ENCODE data around the gene NCOA3. TPM values are rescaled to one million over a fixed set of nuclear protein-coding genes. Genes with fewer than 3 reads are reported as not detected.

The NCOA3 gene
- polyA plus RNA-seq (2013, experiment 1 of 2), result 6.1 TPM
- polyA plus RNA-seq (2013, experiment 2 of 2), result 6.3 TPM

DNA sequence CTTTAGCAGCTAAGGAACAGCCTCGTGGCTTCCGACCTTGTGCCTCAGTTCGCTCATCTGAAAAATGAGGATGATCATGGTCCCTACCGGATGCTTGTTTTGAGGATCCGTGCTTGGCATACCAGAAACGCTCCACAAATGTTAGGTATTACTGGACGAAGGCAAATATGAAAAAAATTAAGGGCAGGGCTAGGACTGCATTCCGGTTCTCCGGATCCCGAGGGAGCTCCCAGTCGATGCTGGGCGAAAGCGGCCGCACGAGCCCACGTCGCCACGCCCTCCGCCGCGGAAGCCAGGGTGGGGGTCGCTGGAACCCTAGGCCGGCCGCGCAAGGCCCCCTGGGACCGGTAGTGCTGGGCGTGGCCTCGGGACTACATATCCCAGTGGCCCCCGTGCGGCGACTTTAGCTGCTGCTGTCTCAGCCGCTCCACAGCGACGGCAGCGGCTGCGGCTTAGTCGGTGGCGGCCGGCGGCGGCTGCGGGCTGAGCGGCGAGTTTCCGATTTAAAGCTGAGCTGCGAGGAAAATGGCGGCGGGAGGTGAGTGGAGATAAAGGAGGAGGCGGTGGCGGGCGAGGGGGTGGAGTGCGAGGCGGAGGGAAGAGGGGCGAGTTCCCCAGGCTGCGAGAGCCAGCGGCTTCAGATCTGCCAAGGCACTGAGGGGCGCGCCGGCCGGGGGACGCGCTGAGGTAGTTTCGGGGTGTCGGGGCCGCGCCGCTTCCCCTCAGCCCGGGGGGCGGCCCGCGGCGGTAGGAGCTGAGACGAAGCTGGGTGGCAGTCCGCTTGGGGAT, at the start of gene NCOA3:
NCOA3 (plus strand) TSS at position 406 of the 789 bp plus-strand sequence. CDS start 120,361 bp downstream, outside the sequence.
- Histone ChIP-seq H3K4me3 (ENCODE audit: low read length) (peak within 1 kb of the TSS; percentile 88), H3K23ac (ENCODE audit: low read length) (no peak within 1 kb of the TSS), H2BK15ac (replicated peaks; ENCODE audit: low read depth) (peak within 1 kb of the TSS; percentile 46), H3K9ac (ENCODE audit: low read length) (peak within 1 kb of the TSS; percentile 85), H3K4ac (ENCODE audit: low read depth, low read length) (no peak within 1 kb of the TSS), H4K5ac (ENCODE audit: low read length) (no peak within 1 kb of the TSS), H3K36me3 (ENCODE audit: control insufficient read depth, insufficient read depth, low read length) (no peaks in the 10 kb centered on the region), H3K4me2 (ENCODE audit: low read length) (peak within 1 kb of the TSS; percentile 74), H3K4me1 (ENCODE audit: control insufficient read depth, low read depth, low read length) (no peaks in the 10 kb centered on the region), H2BK5ac (ENCODE audit: low read length) (no peak within 1 kb of the TSS), H3K27me3 (ENCODE audit: insufficient read depth, low read length, poor library complexity) (no peaks in the 10 kb centered on the region), H4K8ac (ENCODE audit: low read depth, low read length) (no peak within 1 kb of the TSS), H3K79me1 (ENCODE audit: low read length) (no peaks in the 10 kb centered on the region), H3K27ac (ENCODE audit: low read depth, low read length) (peak within 1 kb of the TSS; percentile 24), H3K56ac (ENCODE audit: low read length) (peak within 1 kb of the TSS; percentile 95), H2BK120ac (ENCODE audit: low read depth, low read length) (no peak within 1 kb of the TSS), H3K18ac (ENCODE audit: low read length) (peak within 1 kb of the TSS; percentile 30), H2AK5ac (ENCODE audit: low read length) (no peak within 1 kb of the TSS), H3K79me2 (ENCODE audit: control insufficient read depth, insufficient read depth, low read length) (peaks cover 15% of the 10 kb centered on the region)
- no CpG with 5 or more reads among the region's 74 CpGs for WGBS (ENCODE audit: extremely low coverage, insufficient coverage, low lambda C conversion rate)
- DNase-seq, result peak; percentile 98

DNA sequence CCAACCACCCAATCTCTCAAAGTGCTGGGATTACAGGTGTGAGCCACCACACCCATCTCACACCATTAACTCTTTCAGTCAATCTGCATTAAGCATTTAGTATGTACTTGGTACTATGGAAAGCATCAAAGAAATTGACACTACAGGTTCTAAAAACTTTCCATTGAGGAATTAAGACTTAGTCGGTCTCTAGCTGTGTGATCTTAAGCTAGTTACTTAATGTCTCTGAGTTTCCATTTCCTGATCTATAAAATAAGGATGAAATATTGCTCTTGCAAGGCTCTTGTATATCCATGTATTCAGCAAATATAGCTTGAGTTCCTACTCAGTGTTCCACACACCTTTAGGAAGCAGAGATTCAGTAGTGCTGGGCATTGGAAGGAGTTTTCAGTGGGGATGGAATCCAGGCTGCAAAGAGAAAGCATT, 48.9 kb upstream of the NCOA3 start:
- H3K18ac ChIP-seq (ENCODE audit: low read length), result no peak overlapping the region
- H3K4me2 ChIP-seq (ENCODE audit: low read length), result no peak overlapping the region
- H4K8ac ChIP-seq (ENCODE audit: low read depth, low read length), result no peak overlapping the region
- no peak overlapping the region for H2BK15ac ChIP-seq (replicated peaks; ENCODE audit: low read depth)
- no peak overlapping the region for H3K9ac ChIP-seq (ENCODE audit: low read length)
- no peak overlapping the region for H3K56ac ChIP-seq (ENCODE audit: low read length)
- no peak overlapping the region for H2BK5ac ChIP-seq (ENCODE audit: low read length)
- H2AK5ac ChIP-seq (ENCODE audit: low read length), result no peak overlapping the region
- no peak overlapping the region for H2BK120ac ChIP-seq (ENCODE audit: low read depth, low read length)
- no peak overlapping the region for H3K4ac ChIP-seq (ENCODE audit: low read depth, low read length)
- WGBS (ENCODE audit: extremely low coverage, insufficient coverage, low lambda C conversion rate), result no CpG with 5 or more reads among the region's 1 CpG
- H3K27ac ChIP-seq (ENCODE audit: low read depth, low read length), result no peak overlapping the region
- H3K79me2 ChIP-seq (ENCODE audit: control insufficient read depth, insufficient read depth, low read length), result no peaks in the 10 kb centered on the region
- DNase-seq, result no peak
- H3K36me3 ChIP-seq (ENCODE audit: control insufficient read depth, insufficient read depth, low read length), result no peaks in the 10 kb centered on the region
- H3K79me1 ChIP-seq (ENCODE audit: low read length), result no peaks in the 10 kb centered on the region
- H3K4me3 ChIP-seq (ENCODE audit: low read length), result no peak overlapping the region
- H4K5ac ChIP-seq (ENCODE audit: low read length), result no peak overlapping the region
- H3K4me1 ChIP-seq (ENCODE audit: control insufficient read depth, low read depth, low read length), result no peaks in the 10 kb centered on the region
- no peak overlapping the region for H3K23ac ChIP-seq (ENCODE audit: low read length)
- no peaks in the 10 kb centered on the region for H3K27me3 ChIP-seq (ENCODE audit: insufficient read depth, low read length, poor library complexity)

DNA sequence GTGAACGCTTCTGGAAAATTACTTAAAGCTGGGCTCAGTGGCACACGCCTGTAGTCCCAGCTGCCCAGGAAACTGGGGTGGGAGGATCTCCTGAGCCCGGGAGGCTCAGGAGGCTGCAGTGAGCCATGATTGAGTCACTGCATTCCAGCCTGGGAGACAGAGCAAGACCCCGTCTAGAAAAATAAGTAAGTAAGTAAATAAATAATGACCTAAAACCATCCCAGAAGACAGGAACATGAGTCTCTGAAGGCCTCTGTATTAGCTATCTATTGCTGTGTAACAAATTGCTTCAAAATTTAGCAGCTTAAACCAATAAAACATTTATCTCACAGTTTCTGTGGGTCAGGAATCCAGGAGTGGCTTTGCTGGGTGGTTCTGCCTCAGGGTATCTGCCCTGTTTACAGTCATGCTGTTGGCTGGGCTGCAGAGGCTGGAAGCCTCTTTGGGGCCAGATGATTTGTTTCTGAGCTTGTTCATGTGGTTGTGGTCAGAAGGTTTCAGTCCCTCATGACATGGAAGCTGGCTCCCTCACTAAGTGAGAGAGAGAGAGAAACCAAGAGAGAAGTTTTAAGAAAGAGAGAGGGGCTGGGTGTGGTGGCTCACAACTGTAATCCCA, 48.4 kb upstream of the NCOA3 start:
- Histone ChIP-seq H3K27ac (ENCODE audit: low read depth, low read length) (no peak overlapping the region), H2BK120ac (ENCODE audit: low read depth, low read length) (no peak overlapping the region), H3K79me2 (ENCODE audit: control insufficient read depth, insufficient read depth, low read length) (no peaks in the 10 kb centered on the region), H3K18ac (ENCODE audit: low read length) (no peak overlapping the region), H4K5ac (ENCODE audit: low read length) (no peak overlapping the region), H3K4me2 (ENCODE audit: low read length) (no peak overlapping the region), H3K27me3 (ENCODE audit: insufficient read depth, low read length, poor library complexity) (no peaks in the 10 kb centered on the region), H3K4me1 (ENCODE audit: control insufficient read depth, low read depth, low read length) (no peaks in the 10 kb centered on the region), H3K23ac (ENCODE audit: low read length) (no peak overlapping the region), H2BK5ac (ENCODE audit: low read length) (no peak overlapping the region), H3K4ac (ENCODE audit: low read depth, low read length) (no peak overlapping the region), H4K8ac (ENCODE audit: low read depth, low read length) (no peak overlapping the region), H2AK5ac (ENCODE audit: low read length) (no peak overlapping the region), H3K56ac (ENCODE audit: low read length) (no peak overlapping the region), H3K4me3 (ENCODE audit: low read length) (no peak overlapping the region), H3K79me1 (ENCODE audit: low read length) (no peaks in the 10 kb centered on the region), H3K36me3 (ENCODE audit: control insufficient read depth, insufficient read depth, low read length) (no peaks in the 10 kb centered on the region), H2BK15ac (replicated peaks; ENCODE audit: low read depth) (no peak overlapping the region), H3K9ac (ENCODE audit: low read length) (no peak overlapping the region)
- DNase-seq, result peak; percentile 73
- WGBS (ENCODE audit: extremely low coverage, insufficient coverage, low lambda C conversion rate), result no CpG with 5 or more reads among the region's 4 CpGs

GRCh38 chr20:47454298-47455132, 47.2 kb upstream of the NCOA3 start:
- Histone ChIP-seq H4K8ac (ENCODE audit: low read depth, low read length) (no peak overlapping the region), H3K36me3 (ENCODE audit: control insufficient read depth, insufficient read depth, low read length) (no peaks in the 10 kb centered on the region), H3K4me3 (ENCODE audit: low read length) (no peak overlapping the region), H3K4me1 (ENCODE audit: control insufficient read depth, low read depth, low read length) (no peaks in the 10 kb centered on the region), H3K27ac (ENCODE audit: low read depth, low read length) (no peak overlapping the region), H3K4me2 (ENCODE audit: low read length) (no peak overlapping the region), H2BK120ac (ENCODE audit: low read depth, low read length) (no peak overlapping the region), H2AK5ac (ENCODE audit: low read length) (no peak overlapping the region), H3K56ac (ENCODE audit: low read length) (no peak overlapping the region), H3K4ac (ENCODE audit: low read depth, low read length) (no peak overlapping the region), H2BK5ac (ENCODE audit: low read length) (no peak overlapping the region), H3K79me2 (ENCODE audit: control insufficient read depth, insufficient read depth, low read length) (no peaks in the 10 kb centered on the region), H4K5ac (ENCODE audit: low read length) (no peak overlapping the region), H2BK15ac (replicated peaks; ENCODE audit: low read depth) (no peak overlapping the region), H3K27me3 (ENCODE audit: insufficient read depth, low read length, poor library complexity) (no peaks in the 10 kb centered on the region), H3K18ac (ENCODE audit: low read length) (no peak overlapping the region), H3K79me1 (ENCODE audit: low read length) (no peaks in the 10 kb centered on the region), H3K9ac (ENCODE audit: low read length) (no peak overlapping the region), H3K23ac (ENCODE audit: low read length) (no peak overlapping the region)
- peak; percentile 53 for DNase-seq
- WGBS (ENCODE audit: extremely low coverage, insufficient coverage, low lambda C conversion rate), result no CpG with 5 or more reads among the region's 10 CpGs

DNA sequence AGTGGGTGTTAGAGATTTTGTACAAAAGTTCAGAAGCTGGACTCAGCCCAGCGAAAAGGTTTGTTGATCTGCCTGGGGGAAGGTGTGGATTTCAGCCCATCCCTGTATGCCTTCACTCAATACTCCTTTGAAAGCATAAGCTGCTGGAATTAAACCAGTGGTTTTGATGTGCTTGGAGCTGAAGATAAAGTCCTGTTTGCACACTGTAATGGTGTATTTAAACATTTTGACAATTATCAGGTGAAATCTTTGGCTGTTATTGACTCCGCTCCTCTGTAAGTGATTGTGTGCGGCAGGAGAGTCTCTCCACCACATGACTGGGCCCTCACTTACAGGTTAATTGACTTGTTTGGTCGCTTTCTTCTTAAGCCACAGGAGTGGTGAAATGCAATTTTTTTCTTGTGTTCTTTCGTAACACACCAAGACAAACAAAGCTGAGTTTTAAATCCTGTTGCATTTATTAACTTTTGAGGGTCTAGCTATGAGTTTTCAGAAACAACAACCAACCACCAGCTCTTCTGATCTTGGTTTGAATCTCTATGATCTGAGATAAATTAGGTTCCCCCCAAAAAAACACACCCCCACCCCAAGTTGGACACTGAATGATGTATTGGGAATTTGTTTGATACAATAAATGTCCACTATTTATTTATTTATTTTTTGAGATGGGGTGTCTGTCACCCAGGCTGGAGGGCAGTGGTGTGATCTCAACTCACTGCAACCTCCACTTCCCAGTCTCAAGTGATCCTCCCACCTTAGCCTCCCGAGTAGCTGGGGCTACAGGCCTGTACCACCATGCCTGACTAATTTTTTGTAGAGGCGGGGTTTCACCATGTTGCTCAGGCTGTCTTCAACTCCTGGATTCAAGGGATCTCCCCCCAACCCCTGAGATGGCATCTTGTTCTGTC, 46.3 kb upstream of the NCOA3 start:
- Histone ChIP-seq H2AK5ac (ENCODE audit: low read length) (no peak overlapping the region), H3K9ac (ENCODE audit: low read length) (no peak overlapping the region), H4K8ac (ENCODE audit: low read depth, low read length) (no peak overlapping the region), H3K4me3 (ENCODE audit: low read length) (no peak overlapping the region), H3K4ac (ENCODE audit: low read depth, low read length) (no peak overlapping the region), H3K27me3 (ENCODE audit: insufficient read depth, low read length, poor library complexity) (no peaks in the 10 kb centered on the region), H3K4me2 (ENCODE audit: low read length) (no peak overlapping the region), H4K5ac (ENCODE audit: low read length) (no peak overlapping the region), H2BK5ac (ENCODE audit: low read length) (no peak overlapping the region), H3K27ac (ENCODE audit: low read depth, low read length) (no peak overlapping the region), H3K4me1 (ENCODE audit: control insufficient read depth, low read depth, low read length) (no peaks in the 10 kb centered on the region), H3K79me2 (ENCODE audit: control insufficient read depth, insufficient read depth, low read length) (no peaks in the 10 kb centered on the region), H2BK120ac (ENCODE audit: low read depth, low read length) (no peak overlapping the region), H3K56ac (ENCODE audit: low read length) (no peak overlapping the region), H3K23ac (ENCODE audit: low read length) (no peak overlapping the region), H3K79me1 (ENCODE audit: low read length) (no peaks in the 10 kb centered on the region), H3K18ac (ENCODE audit: low read length) (no peak overlapping the region), H2BK15ac (replicated peaks; ENCODE audit: low read depth) (no peak overlapping the region), H3K36me3 (ENCODE audit: control insufficient read depth, insufficient read depth, low read length) (no peaks in the 10 kb centered on the region)
- no peak for DNase-seq
- WGBS (ENCODE audit: extremely low coverage, insufficient coverage, low lambda C conversion rate), result no CpG with 5 or more reads among the region's 7 CpGs

All from mesendoderm (in vitro differentiated cells).